GM21515 (cell line): ENCODE data around the gene TANK.

Experiments used
- ATAC-seq: cut with Tn5 transposase; IDR thresholded peaks from one replicate; pipeline ENCODE4 v1.9.1; 2021; ENCODE audit not compliant: unreplicated experiment

The TANK gene

DNA sequence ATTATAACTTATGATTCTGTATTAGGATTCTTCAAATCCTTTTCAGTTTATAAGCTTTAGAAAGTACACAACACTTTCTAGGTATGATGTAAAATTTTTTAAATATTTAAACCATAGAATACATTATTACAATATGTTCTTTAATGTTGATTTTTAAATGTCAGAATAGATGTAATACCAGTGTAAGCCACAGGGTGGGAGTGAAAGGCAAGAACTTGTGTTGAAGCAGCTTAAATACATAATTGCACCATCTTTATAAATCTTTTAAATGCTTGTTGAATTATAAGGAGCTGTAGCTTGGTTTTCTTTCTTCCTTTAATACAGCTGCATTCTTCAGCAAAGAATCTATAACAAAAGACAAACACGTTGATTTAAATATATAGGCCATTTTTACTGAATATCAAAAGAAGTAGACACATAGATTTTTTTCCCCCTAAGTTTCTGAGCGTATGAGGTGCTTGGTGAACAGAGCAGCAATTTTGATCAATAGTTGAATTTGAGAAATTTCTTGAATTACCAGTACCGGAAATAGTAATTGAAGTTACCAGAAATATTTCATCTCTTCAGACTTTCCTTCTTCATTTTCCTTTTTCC is 63.0 kb downstream of the TANK start:
- no peak for ATAC-seq

DNA sequence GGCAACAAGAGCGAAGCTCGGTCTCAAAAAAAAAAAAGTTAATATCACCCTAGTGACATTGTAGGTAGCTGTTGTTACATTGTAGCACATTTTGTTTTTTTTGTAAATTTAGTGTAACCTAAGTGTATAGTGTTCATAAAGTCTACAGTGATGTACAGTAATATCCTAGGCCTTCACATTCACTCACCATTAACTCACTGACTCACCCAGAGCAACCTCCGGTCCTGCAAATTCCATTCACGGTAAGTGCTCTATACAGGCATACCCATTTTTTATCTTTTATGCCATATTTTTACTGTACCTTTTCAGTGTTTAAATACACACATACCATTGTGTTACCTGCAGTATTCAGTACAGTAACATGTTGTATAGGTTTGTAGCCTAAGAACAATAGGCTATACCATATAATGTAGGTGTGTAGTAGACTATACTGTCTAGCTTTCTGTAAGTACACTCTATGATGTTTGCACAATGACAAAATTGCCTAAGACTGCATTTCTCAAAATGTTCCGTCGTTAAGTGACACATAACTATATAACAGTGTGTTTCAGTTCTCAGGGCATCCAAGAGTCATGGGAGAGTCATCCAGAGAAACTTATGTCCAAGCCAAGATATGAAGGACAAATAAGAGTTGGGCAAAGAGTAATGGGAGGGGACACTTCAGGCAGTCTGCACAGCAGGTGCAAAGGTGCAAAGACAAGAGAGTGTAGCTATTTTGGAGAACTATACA is 68.4 kb downstream of the TANK start:
- no peak for ATAC-seq

- no peak for ATAC-seq
These were observed 70.7 kb downstream of the TANK start for GRCh38 chr2:161230959-161231358.

DNA sequence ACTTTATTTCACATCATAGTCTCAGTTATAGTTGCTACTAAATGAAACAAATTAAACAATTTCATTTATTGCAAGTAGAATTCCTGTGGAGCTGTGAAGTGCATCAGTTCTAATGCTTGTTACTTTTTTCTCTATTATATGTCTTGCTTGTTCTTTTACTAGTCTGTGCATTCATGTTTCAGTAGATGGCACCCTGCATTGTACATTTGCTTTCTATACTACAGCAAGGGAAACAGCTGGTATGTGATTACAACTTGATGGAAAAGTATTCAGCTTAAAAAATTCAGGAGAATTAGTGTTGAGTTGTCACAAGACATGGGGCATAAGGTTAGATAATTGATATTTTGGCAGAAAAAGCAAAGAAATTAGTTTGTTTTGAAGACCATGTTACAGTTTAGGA is 72.3 kb downstream of the TANK start:
- ATAC-seq, result no peak

DNA sequence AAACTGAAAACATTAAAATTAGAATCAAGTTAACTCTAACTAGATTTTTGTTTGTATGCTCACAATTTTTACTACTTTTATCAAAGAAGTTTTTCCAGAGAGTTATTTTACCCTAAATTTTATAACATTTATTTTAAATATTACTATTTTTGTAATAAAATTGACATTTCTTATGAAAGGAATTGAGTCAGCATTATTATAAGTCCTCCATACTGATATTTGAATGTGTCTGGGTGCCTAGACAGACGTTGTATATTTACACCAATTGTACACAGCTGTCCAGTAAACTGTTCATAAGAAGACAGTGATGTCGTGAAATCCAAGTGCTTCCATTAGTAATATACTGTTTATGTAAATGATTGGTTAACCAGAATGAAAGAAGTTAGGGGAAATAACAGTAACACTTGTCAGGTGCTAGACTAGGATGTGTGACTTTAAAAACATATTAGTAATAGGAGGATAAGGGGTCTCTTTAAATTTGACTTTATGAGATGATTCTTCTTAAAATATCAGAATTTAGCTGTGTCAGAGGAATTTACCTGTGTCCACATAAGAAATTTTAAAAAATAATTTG is 73.7 kb downstream of the TANK start:
- ATAC-seq, result no peak

GRCh38 chr2:161234627-161235026 is 74.4 kb downstream of the TANK start:
- no peak for ATAC-seq

- ATAC-seq, result peak; percentile 51
These were observed 77.4 kb downstream of the TANK start for GRCh38 chr2:161237392-161238264.

DNA sequence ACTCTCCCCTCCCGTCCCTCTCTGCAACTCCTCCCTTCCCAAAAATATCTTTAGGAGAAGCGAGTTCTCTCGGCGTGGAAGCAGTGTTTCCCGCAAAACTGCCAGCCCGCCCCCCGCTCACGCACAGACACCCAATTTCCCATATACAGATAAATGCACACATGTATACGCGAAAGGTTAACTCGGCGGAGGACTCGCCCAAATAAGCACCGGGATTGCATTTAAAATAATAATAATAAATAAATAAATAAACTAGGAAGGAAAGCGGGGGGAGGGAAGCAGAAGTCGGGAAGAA is 78.0 kb downstream of the TANK start:
- ATAC-seq, result peak; percentile 2

GRCh38 chr2:161238560-161239325 is 78.5 kb downstream of the TANK start:
- no peak for ATAC-seq

- ATAC-seq, result no peak
These were observed 79.3 kb downstream of the TANK start for GRCh38 chr2:161239326-161240109.

GRCh38 chr2:161241894-161242293 is 81.7 kb downstream of the TANK start:
- no peak for ATAC-seq

- peak; percentile 26 for ATAC-seq
These were observed 83.1 kb downstream of the TANK start for GRCh38 chr2:161243312-161243711.

DNA sequence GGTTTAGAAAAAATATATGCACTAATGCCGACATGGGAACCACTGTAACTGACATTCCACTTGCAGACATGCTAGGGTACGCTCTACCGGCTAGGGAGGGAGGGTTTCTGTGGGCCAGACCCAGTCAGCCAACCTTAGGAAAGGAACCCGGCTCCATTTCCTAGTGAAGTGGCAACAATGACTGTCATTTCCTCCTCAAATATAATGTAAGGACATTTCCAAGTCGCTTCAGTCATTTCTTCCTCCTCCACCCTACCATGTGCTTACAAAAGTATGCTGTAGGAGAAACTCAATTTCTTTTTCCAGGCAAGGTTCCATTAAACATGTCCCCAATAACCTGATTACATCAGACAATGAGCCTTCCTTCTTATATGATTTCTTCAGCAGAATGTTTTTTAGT is 83.7 kb downstream of the TANK start:
- ATAC-seq, result no peak

DNA sequence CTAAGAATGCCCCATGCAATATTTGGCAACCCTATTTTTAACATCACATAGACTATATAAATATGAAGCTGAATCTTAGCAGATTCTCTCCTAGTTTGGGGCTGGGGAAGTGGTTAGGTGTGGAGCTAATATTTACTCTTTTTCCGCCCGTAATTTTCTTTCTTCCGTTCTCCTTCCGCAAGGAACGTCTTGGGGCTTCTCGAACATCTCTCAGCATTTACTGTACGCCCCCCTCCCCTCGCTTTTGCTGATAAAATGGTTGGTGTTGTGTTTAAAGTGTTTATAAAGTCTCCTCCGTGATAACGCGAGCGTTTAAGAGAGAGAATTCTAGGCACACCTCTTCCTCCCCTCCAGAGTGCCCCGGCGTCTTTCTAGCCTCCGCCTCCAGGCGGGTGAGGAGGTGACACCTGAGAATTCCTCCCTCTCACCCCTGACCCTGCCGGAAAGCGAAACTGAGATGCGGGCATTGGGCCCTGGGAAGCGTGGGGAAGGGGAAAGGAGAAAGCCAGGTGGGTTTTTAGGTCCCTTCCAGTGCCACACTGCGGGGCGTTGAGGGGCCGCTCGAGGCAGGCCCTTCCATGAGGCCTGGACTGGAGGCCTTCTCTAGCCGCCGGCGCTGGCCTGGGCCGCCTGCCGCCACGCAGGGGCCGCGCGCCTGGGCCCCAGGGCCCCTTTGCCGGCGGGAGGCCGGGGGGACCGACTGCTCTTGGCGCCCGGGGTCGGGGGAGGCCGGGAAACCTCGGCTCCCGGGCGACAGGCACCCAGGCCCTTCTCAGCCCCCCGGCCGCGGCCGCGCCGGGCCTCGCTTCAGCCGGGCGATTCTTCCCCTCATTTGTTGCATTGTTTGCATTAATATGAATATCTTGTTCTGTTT is 84.4 kb downstream of the TANK start:
- peak; percentile 88 for ATAC-seq

GRCh38 chr2:161245261-161245553 is 85.0 kb downstream of the TANK start:
- no peak for ATAC-seq

DNA sequence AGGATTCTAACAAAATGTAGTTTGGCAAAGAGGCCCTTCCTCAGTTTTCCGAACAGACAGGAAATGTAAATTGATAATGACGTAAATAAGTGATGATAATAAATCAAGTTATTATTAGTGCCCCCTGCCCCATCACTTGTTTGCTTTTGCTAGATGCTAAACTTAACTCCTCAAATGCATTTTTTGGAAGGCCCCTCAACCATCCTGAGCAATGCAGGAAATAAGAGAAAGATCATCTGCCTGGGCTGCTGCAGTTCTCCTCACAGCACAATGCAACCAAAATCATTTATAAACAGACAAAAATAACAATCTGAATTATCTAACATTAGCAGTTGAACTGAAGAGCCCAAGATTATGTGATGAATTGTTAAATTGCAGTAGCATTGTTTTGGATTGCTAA is 85.4 kb downstream of the TANK start:
- ATAC-seq, result no peak

- no peak for ATAC-seq
These were observed 86.1 kb downstream of the TANK start for GRCh38 chr2:161246281-161246680.

- no peak for ATAC-seq
These were observed 90.7 kb downstream of the TANK start for GRCh38 chr2:161250864-161251436.
